GM21367 (cell line): ENCODE measurements around the gene HOXD3.

ENCODE experiments used
- ATAC-seq: cut with Tn5 transposase; IDR thresholded peaks from one replicate; pipeline ENCODE4 v1.9.1; 2021; ENCODE audit not compliant: unreplicated experiment

Gene HOXD3

GRCh38 chr2:176148751-176149421, 8.2 kb upstream of the HOXD3 start:
- ATAC-seq: no peak

GRCh38 chr2:176149481-176149938, 7.6 kb upstream of the HOXD3 start:
- no peak for ATAC-seq

- no peak for ATAC-seq
Measured at GRCh38 chr2:176149939-176150583, 7.0 kb upstream of the HOXD3 start.

DNA sequence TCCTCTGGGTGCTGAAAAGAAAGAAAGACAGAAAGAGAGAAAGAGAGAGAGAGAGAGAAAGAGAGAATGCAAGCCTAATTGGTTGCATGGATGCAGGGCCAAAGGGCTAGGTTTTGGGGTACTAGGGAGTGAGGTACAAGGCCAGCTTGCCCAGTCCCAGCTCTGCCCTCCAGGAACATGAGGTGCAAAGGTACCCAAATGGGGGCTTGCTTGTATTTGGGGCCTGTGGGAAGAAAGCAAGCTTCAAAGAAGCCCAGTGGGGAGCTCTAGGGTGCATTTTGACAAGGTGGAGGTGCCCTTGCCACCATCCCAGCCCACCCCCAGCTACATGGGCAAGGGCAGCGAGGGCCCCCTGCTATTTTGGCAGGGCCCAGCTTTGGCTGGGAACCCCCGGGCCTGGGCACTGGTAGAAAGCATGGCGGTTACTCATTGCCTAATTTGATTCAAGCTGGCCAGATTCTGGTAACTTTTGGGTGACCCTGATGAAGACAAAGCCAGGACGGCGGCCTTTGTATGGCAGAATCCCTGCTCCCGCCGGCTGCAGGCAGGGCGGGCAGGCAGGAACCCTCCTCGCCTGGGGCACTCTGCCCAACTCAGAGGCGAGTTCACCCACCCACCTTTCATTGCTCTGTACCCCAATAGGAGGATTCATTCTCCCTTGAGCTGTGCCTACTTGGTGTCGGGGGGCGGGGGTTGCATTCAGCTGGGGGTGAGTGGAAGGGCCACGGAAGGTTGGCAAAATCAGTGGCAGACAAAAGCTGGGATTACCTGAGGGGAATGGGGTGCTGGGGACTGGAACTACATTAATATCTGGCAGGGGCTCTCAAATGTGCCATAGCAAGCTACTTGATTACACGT, 6.3 kb upstream of the HOXD3 start:
- ATAC-seq: no peak

- ATAC-seq: no peak
Measured at GRCh38 chr2:176151442-176152287, 5.4 kb upstream of the HOXD3 start, which contains the start of gene HOXD4. HOXD4 (plus strand) TSS chr2:176151550; CDS start chr2:176151634, 84 bp downstream.

DNA sequence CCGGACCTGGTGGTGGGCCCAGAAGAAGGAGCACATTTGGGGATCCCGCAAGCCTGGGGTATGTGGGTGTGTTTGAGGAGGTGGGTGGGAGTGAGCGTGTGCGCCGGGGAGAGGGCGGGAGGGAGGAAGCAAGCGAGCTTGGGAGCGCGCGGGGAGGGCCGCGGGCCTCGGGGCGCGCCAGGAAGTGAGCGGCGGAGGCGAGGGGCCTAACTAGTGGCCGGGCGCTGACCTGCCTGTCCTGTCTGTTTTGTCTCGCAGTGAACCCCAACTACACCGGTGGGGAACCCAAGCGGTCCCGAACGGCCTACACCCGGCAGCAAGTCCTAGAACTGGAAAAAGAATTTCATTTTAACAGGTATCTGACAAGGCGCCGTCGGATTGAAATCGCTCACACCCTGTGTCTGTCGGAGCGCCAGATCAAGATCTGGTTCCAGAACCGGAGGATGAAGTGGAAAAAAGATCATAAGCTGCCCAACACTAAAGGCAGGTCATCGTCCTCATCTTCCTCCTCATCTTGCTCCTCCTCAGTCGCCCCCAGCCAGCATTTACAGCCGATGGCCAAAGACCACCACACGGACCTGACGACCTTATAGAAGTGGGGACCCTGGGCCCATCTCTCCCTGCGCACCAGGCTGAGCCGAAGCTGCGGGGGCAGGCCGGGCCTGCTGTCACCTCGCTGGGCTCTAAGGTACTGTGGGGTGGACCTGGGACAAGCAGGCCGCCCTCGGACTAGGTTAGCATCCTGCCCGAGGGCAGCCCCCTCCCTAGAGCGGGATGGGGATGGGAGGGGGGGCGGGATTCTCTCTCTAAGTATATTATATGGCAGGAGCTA, 4.5 kb upstream of the HOXD3 start:
- no peak for ATAC-seq

DNA sequence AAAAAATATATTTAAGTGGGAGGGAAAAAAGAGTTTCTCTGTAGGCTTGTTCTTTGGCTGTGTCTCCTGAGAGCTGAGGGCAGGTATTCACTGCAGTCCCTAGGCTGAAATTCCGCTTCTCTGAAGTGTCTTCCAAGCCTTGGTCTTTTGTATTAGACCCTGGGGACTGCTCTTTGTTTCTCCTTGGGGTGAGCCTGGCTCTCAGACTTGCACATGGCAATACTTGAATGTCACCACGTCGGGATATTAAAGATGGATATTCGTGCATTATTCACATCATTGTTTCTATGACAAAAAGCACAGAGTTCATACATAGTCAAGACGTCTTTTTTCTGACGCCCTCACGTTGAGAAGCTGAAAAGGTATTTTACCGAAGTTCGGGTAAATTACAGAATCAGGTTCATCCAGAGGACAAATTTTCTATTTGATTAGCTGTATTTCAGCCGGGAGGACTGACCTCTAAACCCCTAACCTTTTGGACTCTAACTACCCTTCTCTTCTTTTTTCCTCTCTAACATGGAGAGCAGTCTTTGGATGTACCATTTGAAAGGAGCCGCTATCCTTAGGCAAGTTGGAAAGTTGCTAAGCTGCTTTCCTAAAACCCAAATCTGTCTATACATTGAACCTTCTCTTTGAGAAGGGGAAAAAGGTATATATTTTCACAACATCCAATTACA, 2.4 kb upstream of the HOXD3 start:
- no peak for ATAC-seq

DNA sequence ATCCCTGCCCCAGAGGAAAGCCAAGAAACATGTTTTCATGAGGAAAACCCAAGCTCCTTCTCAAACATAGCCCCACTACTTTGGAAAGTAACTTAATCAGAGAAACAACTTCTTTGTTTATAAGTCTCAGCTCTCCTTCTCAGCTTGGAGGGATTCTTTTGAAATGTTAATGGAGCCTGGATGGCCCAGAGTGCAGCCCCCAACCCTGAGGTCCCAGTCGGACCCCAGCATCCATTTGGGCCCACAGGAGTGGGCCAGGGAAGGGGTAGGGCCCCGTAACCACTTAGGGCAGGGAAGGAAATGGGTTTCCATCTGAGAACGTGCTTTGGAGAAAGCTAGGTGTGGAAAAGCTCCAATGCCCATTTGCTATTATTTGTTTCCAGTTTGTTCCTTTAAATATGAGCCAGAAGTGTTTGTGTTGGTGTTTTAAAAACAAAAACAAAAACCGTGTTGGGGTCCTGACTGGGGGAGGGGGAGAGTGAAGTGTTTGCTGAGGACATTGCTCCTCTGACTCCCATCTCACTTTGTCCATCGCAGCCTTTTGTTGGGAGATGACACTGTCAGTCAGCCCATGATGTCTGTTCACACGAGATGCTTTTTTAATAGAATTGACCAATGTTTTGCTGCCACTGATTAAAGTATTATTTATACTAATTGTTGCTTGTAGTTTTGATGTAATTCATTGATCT, 1.6 kb upstream of the HOXD3 start:
- no peak for ATAC-seq

- ATAC-seq: no peak
Measured at GRCh38 chr2:176156301-176156806, 753 bp upstream of the HOXD3 start.

DNA sequence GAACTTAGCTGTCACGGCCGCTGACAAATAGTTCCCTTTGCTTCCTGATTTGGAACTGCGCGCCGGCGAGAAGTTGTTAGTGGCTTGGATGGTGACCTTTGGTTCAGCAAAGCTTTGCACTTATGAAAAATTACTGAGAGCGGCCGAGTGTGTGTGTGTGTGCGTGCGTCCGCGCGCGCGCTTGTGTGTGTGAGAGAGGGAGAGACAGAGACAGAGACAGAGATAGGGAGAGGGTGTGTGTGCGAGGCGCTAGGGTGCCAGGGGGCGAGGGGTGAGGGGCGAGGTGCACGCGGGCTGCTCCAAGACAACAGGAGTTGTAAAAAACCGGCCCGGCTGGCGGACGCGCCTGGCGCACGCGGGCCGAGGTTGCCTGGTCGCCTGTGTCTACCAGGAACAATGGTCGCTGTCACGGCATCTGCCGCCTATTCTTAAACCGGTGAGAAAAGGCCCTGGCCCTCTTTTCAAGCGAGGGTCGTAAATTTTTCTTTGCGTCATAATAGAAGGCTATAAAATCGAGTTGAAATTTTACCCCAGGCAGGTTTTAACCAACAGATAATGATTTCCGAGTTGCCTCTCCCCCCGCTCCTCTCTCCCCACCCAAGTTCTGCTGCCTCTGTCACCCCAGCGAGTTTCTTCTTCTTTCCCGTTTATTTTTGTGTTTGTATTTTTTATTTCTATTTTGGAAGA, 535 bp downstream of the HOXD3 start:
- ATAC-seq: no peak

DNA sequence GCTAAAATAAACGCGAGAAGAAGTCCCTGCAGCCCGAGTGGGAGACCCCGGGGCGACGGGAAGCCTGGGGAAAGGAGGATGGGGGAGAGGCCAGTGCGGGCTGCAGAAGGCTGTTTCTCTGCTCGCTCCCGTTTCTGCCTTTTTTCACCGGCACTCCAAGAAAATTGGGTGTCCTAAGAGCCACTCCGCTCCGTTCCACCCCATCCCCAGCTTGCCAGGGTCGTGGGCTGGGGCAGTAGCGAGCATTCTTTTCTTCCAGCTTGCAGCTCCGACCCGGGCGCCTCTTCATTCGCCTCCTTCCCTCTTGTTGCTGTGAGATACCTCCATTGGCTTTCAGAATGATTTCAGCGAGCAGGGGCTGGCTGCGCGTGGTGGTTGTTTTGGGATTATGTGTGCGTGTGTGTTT, 1.1 kb downstream of the HOXD3 start:
- no peak for ATAC-seq

DNA sequence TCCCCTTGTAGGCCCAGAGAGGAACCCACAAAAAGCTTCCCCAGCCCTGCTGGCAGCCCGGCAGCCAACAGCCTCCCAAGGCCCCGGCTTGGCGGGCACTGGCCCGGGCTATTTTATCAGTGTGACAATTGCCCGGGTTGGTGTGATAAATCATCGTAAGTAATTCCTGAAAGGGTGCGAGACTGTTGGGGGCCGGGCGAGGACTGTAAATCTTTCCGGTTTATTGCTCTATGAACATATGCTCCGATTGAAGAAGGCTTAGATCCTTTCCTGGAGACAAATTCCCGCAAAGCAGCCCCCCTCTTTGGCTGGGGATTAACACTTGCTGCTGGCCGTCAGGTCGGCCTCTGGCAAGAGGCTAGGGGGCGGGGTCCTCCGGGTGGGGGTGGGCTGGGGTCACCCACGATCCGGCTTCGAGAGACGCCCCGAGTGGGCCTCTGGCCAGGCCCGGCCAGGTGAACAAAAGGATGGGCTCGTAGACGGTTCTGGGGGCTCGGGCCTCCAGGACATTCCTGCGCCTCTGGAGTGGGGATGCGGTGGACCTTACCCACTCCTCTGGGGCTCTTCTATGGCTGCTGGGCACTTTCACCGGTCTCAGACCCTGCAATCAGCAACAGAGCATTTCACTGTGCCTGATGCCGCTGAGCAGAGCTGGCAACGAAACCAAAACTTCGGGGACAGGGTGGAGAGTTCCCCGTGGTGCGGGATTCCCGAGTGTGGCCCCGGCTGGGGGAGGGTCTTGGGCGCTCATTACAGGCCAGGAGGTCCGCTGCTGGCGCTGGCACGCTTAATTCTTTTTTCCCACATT, 2.0 kb downstream of the HOXD3 start:
- no peak for ATAC-seq

DNA sequence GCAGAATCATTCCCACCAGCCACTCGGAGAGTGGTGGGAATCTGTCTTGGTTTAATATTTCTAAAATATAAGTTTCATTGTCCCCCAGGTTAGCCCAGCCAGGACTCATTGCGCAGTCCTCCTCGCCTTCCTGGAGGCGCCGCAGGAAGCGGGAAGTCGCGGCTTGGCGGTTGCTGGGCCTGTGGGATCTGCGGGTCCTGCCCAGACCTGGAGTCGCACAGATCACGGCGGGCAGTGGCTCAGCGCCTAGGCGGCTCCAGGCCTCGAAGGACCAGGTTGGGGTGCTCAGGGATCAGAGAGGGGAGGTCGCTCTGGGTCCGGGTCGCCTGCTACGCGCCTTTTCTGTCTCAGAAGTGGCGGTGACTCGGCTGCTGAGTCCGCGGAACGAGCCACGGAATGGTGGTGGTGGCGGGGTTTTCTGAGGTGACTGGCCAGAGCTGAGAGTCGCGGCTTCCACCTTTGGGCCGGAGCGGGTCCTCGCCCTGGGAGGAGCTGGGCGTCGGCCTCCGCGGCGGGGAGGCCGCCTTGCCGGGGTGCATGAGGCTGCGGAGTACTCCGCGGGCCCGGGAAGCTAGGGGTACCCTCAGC, 2.6 kb downstream of the HOXD3 start:
- no peak for ATAC-seq

- no peak for ATAC-seq
Measured at GRCh38 chr2:176160251-176160985, 3.3 kb downstream of the HOXD3 start.

- ATAC-seq: no peak
Measured at GRCh38 chr2:176160986-176161824, 4.1 kb downstream of the HOXD3 start.
